ENCODE results near the gene UNCX. TPM values are rescaled to one million over a fixed set of nuclear protein-coding genes. Genes with fewer than 3 reads are reported as not detected.
"Not testable (repeated sequence)": the region's sequence is repeated elsewhere in the genome, so short reads cannot be mapped to it uniquely, and the experiment has no call there.

Gene UNCX
- total RNA-seq = not detected

DNA sequence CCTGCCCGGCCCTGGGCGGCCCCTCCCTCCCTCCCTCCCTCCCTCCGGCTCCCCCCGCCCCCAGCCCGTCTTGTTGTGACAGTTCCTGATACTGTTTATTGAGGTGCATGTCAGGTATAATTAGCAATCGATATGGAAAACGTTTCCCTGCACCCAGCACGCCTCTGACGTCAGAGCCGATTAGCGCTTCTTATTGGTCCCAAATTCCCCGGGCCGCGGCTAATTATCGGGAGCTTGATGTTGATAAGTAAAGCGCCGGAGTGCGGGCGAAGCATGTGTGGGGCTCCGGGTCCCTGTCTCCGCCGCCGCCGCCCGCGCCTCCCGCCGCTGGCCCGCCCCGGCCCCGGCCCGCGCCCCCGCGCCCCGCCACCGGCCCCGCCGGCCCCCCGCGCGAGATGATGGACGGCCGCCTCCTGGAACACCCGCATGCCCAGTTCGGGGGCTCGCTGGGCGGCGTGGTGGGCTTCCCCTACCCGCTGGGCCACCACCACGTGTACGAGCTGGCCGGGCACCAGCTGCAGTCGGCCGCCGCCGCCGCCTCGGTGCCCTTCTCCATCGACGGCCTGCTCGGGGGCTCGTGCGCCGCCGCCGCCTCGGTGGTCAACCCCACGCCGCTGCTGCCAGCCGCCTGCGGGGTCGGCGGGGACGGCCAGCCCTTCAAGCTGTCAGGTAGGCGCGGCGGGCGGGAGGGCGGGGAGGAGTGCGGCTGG, at the start of gene UNCX:
Gene UNCX, plus strand, starts transcription at position 250 of the 710 bp plus-strand sequence. Its CDS starts 146 bp downstream, at position 396.
- no peak for DNase-seq

DNA sequence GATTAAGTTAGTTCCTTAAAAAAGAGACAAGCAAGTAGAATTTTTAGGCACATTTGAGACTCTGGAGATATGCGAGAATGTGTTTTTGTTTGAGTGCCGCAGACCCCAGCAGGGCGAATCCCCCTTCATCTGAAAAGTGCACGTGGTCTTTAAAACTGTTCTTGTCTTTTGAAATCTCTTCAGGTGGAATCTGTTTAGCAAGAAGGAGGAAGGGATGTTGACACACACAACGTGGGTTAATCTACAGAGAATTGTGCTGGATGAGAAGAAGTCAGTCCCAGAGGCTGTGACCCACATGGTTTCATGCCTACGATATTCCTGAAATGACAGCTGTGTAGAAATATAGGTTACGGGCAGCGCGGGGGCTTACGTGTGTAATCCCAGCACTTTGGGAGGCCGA, 45.5 kb upstream of the UNCX start:
- DNase-seq = no peak

DNA sequence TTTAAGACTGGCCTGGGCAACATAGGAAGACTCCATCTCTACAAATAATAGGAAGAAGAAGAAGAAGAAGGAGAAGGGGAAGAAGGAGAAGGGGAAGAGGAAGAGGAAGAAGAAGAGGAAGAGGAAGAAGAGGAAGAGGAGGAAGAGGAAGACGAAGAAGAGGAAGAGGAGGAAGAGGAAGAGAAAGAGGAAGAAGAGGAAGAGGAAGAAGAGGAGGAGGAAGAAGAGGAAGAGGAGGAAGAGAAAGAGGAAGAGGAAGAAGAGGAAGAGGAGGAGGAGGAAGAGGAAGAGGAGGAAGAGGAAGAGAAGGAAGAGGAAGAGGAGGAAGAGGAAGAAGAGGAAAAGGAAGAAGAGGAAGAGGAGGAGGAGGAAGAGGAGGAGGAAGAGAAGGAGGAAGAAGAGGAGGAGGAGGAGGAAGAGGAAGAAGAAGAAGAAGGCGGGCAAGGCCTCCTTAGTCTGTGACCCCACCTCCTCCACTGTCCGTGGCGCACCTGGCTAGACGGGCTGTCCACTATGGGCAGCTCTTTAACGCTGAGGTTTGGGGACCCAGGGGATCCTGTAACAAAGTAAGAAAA, 43.9 kb upstream of the UNCX start:
- no peak for DNase-seq

DNA sequence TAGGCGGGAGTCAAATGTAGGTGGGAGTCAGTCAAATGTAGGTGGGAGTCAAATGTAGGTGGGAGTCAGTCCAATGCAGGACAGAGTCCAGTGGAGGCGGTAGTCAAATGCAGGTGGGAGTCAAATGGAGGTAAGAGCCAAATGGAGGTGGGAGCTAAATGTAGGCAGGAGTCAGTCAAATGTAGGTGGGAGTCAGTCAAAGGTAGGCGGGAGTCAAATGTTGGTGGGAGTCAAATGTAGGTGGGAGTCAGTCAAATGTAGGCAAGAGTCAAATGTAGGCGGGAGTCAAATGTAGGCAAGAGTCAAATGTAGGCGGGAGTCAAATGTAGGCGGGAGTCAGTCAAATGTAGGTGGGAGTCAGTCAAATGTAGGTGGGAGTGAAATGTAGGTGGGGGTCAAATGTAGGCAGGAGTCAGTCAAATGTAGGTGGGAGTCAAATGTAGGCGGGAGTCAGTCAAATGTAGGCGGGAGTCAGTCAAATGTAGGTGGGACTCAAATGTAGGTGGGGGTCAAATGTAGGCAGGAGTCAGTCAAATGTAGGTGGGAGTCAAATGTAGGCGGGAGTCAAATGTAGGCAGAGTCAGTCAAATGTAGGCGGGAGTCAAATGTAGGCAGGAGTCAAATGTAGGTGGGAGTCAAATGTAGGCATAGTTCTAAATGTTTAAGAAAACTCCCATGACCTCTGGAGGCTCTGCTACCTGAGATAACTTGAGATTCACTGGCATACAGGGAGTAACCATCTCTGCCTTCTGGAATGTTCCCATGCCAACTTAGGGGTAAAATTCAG, 42.5 kb upstream of the UNCX start:
- DNase-seq = no peak

DNA sequence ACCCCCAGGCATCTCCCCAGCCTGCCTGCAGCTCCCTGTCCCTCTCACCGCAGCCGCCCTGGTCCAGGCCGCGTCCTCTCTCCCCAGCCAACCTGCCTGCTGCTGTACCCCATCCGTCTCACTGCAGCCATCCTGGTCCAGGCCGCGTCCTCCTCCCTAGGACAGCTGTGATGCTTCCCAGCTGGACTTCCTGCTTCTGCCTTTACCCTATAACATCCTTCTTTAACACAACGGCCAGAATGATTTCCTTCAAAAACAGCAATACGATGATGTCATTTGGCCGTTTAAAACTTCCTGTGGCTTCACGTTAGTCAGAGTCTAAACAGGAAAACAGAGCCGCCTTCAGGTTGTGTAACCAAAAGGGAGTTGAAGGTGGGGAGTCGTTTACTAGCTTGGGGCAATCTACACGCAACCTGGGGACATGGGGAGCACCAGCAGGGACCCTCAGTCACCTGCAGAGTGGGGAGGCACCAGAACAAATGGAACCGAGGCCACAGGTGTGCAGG, 40.4 kb upstream of the UNCX start:
- no peak for DNase-seq

DNA sequence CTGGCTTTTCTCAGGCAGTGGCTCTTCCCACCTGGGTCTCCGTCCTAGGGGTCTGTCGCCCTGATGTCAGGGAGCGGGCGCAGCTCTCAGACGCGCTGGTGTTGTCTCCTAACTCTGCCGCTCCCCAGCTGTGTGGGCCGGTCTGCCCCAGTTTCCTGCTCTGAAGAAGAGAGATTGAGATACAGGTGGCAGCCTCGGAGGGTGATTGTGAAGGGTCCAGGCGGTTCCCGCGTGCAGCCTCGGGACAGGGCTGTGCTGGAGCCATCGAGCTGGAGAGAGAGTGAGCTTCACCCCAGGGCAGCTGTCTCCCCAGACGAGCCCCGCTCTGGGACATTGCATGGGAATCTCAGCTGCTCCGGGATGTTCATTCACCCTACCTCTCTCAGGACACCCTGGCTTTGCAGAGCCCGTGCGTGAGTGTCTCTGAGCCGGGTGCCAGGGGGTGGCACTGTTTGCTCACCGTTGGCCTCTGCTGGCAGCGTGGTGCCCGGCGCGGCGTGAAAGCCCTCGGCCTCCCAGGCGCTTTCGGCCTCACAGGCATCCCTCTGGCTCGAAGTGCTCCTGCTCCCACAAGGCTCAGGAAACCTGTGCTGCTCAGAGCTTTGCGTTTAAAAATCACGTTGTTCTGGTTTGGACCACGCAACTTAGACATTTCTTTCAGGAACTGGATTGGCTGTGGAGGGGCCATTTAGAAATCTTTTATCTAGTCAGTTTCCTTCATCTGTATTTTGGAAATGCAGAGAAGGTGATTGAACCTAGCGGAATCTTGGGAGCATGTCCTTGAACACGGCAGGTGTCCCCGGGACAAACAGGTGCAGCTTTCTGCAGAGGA, 38.9 kb upstream of the UNCX start:
- no peak for DNase-seq

DNA sequence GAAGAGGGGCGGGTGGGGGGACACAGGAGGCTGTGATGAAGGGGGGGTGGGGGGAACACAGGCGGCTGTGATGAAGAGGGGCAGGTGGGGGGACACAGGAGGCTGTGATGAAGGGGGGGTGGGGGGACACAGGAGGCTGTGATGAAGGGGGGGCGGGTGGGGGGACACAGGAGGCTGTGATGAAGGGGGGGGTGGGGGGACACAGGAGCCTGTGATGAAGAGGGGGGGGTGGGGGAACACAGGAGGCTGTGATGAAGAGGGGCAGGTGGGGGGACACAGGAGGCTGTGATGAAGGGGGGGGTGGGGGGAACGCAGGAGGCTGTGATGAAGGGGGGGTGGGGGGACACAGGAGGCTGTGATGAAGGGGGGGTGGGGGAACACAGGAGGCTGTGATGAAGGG, 36.2 kb upstream of the UNCX start:
- not testable (repeated sequence) for DNase-seq

DNA sequence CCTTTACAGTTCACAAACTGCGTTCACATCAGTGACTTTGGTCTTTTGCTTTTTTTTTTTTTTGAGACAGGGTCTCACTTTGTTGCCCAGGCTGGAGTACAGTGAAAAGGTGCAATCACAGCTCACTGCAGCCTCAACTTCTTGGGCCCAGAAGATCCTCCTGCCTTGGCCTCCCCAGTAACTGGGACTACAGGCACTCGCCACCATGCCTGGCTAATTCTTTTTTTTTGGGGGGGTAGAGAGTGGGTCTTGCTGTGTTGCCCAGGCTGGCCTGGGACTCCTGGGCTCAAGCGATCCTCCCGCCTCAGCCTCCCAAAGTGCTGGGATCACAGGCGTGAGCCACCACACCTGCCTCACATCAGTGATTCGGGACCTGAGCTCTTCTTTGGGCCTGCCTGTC, 35.7 kb upstream of the UNCX start:
- no peak for DNase-seq

DNA sequence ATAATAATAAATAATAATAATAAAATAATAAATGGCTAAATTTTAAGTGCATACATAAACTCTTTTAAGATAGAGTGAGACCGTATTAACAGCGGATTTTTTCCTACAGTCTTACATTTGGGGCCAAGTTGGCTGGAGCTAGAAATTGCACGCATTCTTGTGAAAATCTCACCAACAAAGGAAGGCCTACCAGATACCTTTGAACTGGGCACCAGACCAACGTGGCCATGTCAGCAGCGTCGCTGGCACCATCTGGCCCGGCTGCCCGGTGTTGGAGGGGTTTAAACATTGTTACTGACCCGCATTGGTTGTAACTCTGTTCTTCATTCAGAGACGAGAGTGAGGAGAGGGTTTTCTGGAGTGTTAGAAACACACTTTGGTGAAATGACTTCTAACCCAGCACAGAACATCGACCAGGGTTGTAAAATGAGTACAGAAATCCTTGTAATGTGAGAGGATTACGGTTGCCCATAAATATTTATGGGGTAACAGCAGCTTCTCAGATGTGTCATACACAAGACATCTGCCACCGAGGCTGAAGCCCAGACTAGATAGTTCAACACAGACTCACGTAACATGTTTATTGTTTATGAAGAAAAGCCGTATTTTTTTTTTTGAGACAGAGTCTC, 34.6 kb upstream of the UNCX start:
- no peak for DNase-seq

DNA sequence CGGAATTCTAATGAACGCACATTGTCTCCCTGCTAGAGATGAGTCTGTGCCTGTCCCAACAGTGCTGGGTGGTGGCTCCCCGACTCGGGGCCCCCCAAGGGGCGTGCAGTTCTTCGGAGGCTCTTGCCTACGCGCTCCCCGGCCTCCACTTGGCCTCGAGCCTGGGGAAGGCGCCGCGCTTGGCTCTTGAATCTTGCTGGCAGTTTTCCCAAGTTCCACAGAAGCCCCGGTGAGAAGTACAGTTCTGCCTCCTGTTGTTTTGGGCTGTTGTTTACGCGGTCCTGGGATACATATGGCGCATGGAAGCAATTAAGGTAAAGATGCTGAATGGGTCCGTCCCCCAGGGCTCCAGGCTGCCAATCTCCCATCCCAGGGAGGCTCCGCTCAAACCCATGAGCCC, 32.6 kb upstream of the UNCX start:
- no peak for DNase-seq

DNA sequence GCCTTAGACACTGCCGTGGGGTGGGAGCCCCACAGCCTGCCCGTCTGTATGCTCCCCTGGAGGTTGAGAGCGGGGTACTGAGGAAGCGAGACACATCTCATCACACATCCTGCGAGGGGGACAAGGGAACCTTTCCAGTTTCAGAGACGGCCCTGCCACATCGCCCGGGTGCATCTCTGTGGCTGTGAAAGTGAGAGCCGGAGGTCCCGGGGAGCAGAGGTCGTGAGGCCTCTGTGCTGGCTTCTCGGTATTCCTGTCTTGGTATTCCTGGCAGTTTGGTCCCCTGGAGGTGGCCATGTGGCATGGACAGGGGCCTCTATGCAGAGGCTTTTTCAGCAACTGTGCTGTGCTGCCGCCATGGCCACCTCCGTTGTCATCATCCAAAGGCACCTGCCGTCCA, 30.8 kb upstream of the UNCX start:
- no peak for DNase-seq

DNA sequence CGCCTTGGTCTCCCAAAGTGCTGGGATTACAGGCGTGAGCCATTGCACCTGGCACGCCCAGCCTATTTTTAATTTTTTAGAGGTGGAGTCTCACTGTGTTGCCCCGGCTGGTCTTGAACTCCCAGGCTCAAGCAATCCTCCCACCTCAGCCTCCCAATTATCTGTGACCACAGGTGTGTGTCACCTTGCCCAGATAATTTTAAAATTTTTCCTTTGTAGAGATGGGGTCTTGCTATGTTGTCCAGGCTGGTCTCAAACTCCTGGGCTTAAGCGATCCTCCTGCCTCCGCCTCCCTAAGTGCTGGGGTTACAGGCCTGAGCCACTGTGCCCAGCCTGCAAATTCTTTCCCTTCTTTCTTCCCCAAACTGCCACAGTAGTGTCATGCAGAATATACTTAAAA, 29.8 kb upstream of the UNCX start:
- not testable (repeated sequence) for DNase-seq

DNA sequence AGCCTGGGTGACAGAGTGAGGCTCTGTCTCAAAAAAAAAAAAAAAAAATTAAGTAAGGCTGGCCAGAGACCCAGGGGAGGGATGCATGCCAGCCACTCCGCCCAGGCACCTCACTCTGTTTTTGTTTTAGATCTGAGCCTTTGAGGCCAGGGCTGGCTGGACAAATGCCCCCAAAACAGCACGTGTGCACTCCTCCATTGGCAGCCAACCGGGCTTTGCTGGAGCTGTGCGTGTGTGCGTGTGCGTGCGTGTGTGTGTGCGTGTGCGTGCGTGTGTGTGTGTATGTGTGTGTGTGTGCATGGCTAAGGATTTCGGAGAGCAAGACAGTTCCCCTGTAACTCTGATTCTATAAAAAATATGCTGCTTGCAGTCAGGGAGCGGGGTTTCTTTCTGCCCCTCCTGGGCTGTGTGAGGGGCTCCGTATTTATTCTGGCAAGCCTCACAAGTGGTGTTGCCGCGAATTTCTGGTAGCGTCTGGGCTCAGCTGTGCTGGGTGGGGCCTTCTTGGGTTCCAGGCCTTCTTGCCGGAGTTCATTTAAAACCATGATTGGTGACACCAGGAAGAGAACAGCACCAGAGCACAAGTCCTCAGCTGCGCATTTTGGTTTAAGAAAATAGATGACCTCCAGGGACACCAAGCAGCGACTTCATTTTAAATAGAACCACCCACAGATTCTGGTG, 28.1 kb upstream of the UNCX start:
- no peak for DNase-seq

DNA sequence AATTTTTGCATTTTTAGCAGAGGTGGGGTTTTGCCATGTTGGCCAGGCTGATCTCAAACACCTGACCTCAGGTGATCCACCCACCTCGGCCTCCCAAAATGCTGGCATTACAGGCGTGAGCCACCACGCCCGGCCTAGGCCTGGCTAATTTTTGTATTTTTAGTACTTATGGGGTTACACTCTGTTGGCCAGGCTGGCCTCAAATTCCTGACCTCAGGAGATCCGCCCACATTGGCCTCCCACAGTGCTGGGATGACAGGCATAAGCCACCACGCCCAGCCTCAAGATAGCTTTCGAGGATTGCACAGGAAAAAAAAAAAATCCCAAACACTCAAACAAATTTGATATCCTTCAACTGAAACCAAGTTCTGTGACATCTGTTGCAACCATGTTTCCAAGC, 26.9 kb upstream of the UNCX start:
- not testable (repeated sequence) for DNase-seq

DNA sequence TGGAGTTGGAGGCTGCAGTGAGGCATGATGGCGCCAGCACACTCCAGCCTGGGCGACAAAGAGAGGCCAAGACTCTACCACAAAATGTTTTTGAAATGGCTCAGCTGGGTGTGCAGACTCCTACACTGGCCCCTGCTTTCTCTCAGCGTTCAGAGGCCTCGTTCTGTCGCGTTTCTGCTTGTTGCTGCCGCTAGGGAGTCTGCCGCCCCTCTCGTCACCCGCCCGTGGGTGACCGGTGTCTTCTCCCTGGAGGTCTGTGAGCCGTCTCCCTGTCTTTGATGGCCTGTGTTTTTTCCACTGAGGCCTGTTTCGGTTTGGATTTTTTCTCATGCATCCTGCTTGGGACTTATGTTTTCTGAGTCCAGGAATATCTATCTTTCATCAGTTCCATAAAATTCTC, 23.6 kb upstream of the UNCX start:
- DNase-seq = no peak

DNA sequence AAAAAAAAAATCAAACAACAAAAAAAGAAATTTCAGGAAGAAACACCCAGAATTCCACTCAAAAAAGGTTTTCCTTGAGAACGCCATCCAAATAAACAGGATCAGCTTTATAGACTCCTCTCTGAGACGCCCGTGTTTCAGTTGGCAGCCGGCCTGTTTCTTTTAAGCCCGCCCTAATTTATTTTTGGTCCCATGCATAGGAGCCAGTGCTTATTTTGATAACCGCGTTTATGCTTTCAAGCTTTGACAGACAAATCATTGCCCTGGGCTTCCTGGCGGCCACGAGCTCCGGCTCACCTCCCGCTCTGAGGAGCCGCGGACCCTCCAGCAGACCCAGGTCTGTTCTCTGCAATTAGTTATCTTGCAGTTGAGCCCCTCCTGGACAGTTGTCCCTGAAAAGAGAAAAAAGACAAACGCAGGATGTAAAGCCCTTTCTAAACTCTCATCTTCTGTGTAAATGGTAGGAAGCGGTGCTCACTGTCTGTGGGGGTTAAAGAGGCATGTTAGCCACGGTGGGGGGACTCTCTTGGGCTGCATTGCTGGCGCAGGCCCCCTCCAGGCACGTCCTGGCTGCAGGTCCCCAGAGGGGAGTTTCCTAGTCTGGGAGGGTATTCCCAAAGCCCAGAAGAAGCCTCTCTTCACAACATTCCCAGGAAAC, 22.2 kb upstream of the UNCX start:
- DNase-seq = no peak

DNA sequence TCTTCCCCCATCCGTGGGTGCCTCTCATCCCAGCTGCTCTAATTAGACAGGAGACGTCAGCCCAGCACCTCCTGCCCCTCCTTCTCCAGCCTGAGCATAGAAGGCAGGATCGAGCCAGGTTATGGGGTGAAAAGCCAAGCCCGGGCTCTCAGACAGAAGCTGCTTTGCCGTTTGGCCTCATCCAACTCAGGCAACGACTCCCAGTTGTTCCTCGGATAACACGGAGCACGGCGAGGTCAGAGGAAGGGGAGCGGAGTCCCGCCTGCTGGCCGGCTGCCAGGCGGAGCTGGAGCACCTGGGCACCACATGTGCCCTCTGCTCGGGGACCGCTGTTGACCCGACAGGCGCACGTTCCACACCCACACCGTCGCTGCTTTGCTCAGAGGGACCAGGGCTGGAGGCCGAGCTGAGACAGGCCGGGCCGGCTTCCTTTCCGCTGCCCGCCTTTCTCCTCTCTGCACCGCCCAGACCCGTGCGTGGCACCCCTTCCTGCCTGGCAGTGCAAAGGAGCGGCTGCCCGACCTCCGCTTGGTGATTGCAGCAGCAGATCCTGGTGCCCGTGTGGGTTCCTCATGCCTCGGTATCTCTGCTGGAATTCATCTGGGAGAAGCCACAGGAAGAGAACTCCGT, 21.6 kb upstream of the UNCX start:
- no peak for DNase-seq

DNA sequence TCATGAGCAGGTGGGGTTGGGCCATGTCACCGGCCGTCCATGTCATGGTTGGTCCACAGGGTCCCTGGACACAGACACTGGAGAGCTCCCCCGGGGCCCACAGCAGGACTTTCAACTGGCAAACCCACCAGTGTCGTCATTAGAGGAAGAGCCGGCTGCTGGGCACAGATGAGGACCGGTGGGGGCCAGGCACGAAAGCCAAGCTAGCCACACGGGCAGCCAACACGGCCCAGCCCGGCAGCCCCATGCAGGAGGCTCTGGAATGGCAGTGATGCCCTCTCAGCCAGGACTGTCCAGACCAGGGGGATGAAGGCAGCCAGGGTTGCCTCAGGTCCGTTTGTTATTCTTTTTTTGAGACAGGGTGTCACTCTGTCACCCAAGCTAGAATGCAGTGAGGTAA, 21.1 kb upstream of the UNCX start:
- DNase-seq = no peak

DNA sequence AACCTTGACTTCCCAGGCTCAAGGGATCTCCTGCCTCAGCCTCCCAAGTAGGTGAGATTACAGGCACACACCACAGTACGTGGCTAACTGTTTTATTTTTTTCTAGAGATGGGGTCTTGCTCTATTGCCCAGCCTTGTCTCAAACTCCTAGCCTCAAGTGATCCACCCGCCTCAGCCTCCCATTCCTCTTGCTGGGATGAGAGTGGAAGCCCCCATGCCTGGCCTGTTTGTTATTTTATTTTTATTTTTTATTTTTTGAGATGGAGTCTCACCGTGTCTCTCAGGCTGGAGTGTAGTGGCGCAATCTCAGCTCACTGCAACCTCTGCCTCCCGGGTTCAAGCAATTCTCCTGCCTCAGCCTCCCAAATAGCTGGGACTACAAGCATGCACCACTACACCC, 20.6 kb upstream of the UNCX start:
- not testable (repeated sequence) for DNase-seq

DNA sequence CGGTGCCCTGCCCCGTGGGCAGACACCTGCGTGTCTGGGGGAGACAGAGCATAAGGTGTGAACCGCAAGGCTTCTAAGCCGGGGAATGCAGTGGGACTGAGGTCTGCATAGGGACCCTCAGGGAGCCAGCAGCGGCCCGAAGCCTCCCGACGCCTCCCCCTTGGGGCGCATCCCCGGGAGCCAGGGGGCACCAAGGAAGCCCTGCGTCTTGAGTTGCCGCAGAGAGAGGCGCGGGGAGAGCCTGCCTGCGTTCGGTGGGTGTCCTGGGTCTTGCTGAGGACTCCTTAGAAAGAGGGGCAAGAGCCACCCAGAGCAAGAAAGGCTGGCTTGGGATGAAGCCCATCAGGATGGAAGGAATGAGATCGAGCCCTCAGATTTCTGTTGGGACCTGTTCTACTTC, 18.2 kb upstream of the UNCX start:
- DNase-seq = no peak

Data from effector CD4-positive, alpha-beta T cell (primary cell).